Dendritic cell treated with granulocyte-macrophage colony-stimulating factor and Interleukin-4, amounts not matched to agents 40 ng/mL and 50 ng/mL, for 4 days (primary cell): ENCODE measurements around the gene ERVK3-1.
"Not testable (repeated sequence)": the region's sequence is repeated elsewhere in the genome, so short reads cannot be mapped to it uniquely, and the experiment has no call there.

Experiments
- H3K27ac Mint-ChIP-seq: one replicate; pipeline ENCODE4 v1.8.0; 2022; ENCODE audit warnings: mild to moderate bottlenecking, mixed read lengths
- H3K27me3 Mint-ChIP-seq: one replicate; pipeline ENCODE4 v1.8.0; 2022; ENCODE audit warnings: mild to moderate bottlenecking, mixed read lengths
- H3K36me3 Mint-ChIP-seq: one replicate; pipeline ENCODE4 v1.8.0; 2022; ENCODE audit warnings: low read depth, mixed read lengths
- H3K4me1 Mint-ChIP-seq: one replicate; pipeline ENCODE4 v1.8.0; 2022; ENCODE audit warnings: low read depth, mixed read lengths
- H3K4me3 Mint-ChIP-seq: one replicate; pipeline ENCODE4 v1.8.0; 2022; ENCODE audit warnings: mild to moderate bottlenecking, moderate library complexity, mixed read lengths
- H3K9me3 Mint-ChIP-seq: one replicate; pipeline ENCODE4 v1.8.0; 2022; ENCODE audit warnings: mixed read lengths
- intact Hi-C: fragments of 100-400 bp; cut with micrococcal nuclease; formaldehyde crosslinking; loops from one replicate; pipeline ENCODE4 v1.15.0; 2022

ERVK3-1 gene

DNA sequence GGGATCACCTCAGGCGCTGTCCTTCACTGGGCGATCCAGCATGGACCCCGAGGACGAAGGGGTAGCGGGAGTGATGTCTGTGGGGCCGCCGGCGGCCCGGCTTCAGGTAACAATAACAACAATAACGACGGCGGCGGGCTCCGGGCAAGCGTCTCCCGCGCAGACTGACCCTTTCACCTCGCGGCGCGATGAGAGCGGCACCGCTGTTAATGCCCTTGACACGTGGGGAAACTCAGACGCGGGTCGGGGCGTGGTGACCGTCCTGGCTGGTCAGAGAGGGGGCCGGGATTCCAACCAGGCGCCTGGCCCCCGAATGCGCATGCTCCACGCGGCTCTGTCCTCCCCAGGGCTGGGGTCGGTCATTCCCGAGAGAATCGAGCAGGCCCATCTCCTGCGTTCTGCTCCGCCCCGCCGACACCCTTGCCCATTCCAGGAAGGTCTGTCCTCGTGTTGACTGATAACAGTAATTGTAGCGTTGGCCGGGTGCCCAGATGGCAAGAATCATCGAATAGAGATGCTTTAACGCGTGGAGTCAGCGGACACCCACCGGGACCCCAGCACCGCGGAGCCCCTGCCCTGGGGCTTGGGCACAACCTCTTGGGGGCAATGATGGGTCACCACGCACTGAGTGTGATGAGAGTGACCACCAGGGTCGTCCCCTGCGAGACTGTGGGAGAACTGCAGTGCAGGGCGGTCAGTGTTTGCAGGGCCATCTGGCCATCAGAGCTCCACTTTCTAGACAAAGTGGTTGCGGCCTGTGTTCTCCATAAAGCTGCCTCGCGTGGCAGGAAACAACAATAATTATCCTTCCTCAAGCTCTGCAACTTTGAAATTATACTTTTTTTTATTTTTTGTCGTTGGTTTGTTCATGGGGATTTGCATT lies 25.9 kb upstream of the ERVK3-1 start:
- Mint-ChIP-seq H3K4me3 (peak overlapping the region; percentile 90), H3K27ac (peak overlapping the region; percentile 96), H3K9me3 (peaks cover 74% of the 10 kb centered on the region), H3K4me1 (peaks cover 22% of the 10 kb centered on the region), H3K36me3 (peaks cover 82% of the 10 kb centered on the region), H3K27me3 (no peaks in the 10 kb centered on the region)
- intact Hi-C loops, result loop anchor here (1.0 to 5.0 kb wide), 2 partner anchors 26 to 97 kb away; partner anchors contain the start of genes ERVK3-1 and ZNF274

DNA sequence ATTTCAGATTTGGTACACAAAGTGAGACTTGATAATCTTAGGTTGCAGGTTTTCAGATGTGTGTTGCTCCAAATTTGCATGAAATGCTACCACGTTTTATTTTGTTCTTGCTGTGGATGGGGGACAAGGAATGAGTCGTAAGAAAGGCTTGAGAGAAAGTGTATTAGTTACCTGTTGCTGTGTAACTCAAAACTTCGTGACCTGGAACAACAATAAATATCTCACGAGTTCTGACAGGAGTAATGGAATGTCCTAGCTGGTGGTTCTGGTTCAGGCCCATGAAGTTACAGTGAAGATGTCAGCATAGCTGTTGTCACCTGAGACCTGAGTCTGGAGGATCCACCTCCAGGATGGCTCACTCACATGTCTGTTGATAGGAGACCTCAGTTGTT lies 25.3 kb upstream of the ERVK3-1 start:
- intact Hi-C loops, result loop anchor here (1.0 to 5.0 kb wide), 2 partner anchors 25 to 98 kb away; partner anchors contain the start of genes ERVK3-1 and ZNF274

GRCh38 chr19:58284199-58284598 lies 21.0 kb upstream of the ERVK3-1 start:
- no peak overlapping the region for H3K27ac Mint-ChIP-seq
- intact Hi-C loops, result no loop called here
- H3K36me3 Mint-ChIP-seq, result peaks cover 100% of the 10 kb centered on the region
- H3K4me1 Mint-ChIP-seq, result peaks cover 21% of the 10 kb centered on the region
- H3K4me3 Mint-ChIP-seq, result no peak overlapping the region
- peaks cover 92% of the 10 kb centered on the region for H3K9me3 Mint-ChIP-seq
- H3K27me3 Mint-ChIP-seq, result no peaks in the 10 kb centered on the region

More for the DNA sequence above, 25.3 kb upstream of the ERVK3-1 start:
- Mint-ChIP-seq H3K4me1 (peaks cover 22% of the 10 kb centered on the region), H3K36me3 (peaks cover 82% of the 10 kb centered on the region), H3K9me3 (peaks cover 73% of the 10 kb centered on the region), H3K4me3 (peak overlapping the region; percentile 90), H3K27me3 (no peaks in the 10 kb centered on the region), H3K27ac (peak overlapping the region; percentile 96)

DNA sequence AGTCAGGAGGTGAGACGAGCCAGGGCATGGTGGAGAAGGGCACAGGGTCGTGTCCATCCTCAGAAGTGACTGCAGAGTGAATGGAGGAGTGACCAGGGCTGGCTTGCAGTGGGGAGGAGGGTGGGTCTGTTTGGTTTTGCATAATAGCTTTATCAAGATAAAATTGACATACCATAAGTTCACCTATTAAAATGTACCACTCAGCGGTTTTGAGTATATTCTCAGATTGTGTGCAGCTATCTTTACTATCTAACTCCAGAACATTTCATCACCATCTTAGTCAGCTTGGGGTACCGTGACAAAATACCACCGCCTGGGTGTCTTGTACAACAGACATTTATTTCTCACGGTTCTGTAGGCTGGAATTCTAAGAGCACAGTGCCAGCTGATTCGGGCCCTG lies 13.2 kb upstream of the ERVK3-1 start:
- Mint-ChIP-seq H3K36me3 (peaks cover 100% of the 10 kb centered on the region), H3K4me1 (peaks cover 5% of the 10 kb centered on the region), H3K27me3 (no peaks in the 10 kb centered on the region), H3K4me3 (no peak overlapping the region), H3K9me3 (peaks cover 96% of the 10 kb centered on the region), H3K27ac (no peak overlapping the region)
- intact Hi-C loops, result loop anchor here (5.0 kb wide), 1 partner anchor 65 kb away; the partner anchor contains the start of gene ZNF544

GRCh38 chr19:58294743-58295374 lies 10.3 kb upstream of the ERVK3-1 start:
- no peak overlapping the region for H3K4me3 Mint-ChIP-seq
- no peak overlapping the region for H3K27ac Mint-ChIP-seq
- peaks cover 5% of the 10 kb centered on the region for H3K4me1 Mint-ChIP-seq
- intact Hi-C loops, result loop anchor here (5.0 kb wide), 1 partner anchor 68 kb away; the partner anchor contains the start of gene ZNF544
- H3K9me3 Mint-ChIP-seq, result peaks cover 85% of the 10 kb centered on the region
- peaks cover 100% of the 10 kb centered on the region for H3K36me3 Mint-ChIP-seq
- no peaks in the 10 kb centered on the region for H3K27me3 Mint-ChIP-seq

DNA sequence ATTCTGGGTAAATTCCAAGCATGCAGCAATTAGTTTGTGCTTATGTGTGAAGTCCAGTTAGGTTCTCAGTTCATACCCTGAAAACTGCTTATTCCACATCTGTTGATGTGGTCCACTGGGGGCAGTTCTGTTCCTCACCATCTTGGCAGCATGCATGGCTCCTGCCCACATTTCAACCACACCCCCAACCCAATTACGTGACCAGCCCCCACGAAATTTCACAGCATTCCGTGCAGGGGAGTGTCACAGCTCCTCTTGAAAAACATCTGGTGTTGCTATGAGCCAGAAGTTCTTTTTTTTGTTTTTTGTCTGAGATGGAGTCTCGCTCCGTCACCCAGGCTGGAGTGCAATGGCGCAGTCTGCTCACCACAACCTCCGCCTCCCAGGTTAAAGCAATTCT lies 9.1 kb upstream of the ERVK3-1 start:
- no peak overlapping the region for H3K4me3 Mint-ChIP-seq
- peaks cover 100% of the 10 kb centered on the region for H3K36me3 Mint-ChIP-seq
- H3K27ac Mint-ChIP-seq, result no peak overlapping the region
- no peaks in the 10 kb centered on the region for H3K27me3 Mint-ChIP-seq
- intact Hi-C loops, result no loop called here
- H3K9me3 Mint-ChIP-seq, result peaks cover 86% of the 10 kb centered on the region
- H3K4me1 Mint-ChIP-seq, result peaks cover 5% of the 10 kb centered on the region

DNA sequence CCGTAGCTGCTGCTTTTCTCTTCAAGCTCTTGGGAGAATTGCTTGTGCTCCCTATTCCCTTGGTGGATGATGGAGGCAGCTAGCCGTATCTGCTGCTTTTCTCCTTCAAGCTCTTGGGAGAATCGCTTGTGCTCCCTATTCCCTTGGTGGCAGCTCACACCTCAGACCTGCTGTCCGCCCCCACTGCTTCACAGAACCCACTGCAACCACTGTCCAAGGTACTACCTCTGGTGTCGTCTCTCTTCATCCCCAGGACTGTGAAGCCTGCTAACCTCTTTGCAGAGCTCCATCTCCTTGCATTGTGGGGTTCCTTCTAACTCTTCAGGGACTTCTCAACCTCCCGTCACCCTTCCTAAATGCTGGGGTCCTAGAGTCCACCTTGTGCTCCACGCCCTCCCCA lies 4.6 kb upstream of the ERVK3-1 start:
- Mint-ChIP-seq H3K36me3 (peaks cover 95% of the 10 kb centered on the region), H3K4me3 (no peak overlapping the region)

GRCh38 chr19:58304255-58304654 lies 922 bp upstream of the ERVK3-1 start:
- H3K4me1 Mint-ChIP-seq, result peaks cover 14% of the 10 kb centered on the region
- H3K9me3 Mint-ChIP-seq, result peaks cover 42% of the 10 kb centered on the region
- intact Hi-C loops, result loop anchor here (2.0 kb wide), 1 partner anchor 59 kb away; the partner anchor contains the start of gene ZNF497
- peaks cover 95% of the 10 kb centered on the region for H3K36me3 Mint-ChIP-seq
- peak overlapping the region; percentile 97 for H3K27ac Mint-ChIP-seq
- no peak overlapping the region for H3K4me3 Mint-ChIP-seq
- H3K27me3 Mint-ChIP-seq, result no peaks in the 10 kb centered on the region

More for the DNA sequence above, 4.6 kb upstream of the ERVK3-1 start:
- intact Hi-C loops, result no loop called here
- Mint-ChIP-seq H3K9me3 (peaks cover 56% of the 10 kb centered on the region), H3K27ac (no peak overlapping the region), H3K4me1 (peaks cover 7% of the 10 kb centered on the region), H3K27me3 (no peaks in the 10 kb centered on the region)

- Mint-ChIP-seq H3K27me3 (no peaks in the 10 kb centered on the region), H3K9me3 (peaks cover 44% of the 10 kb centered on the region), H3K36me3 (peaks cover 95% of the 10 kb centered on the region), H3K27ac (peak overlapping the region; percentile 97), H3K4me1 (peaks cover 14% of the 10 kb centered on the region), H3K4me3 (peak overlapping the region; percentile 95)
- intact Hi-C loops, result loop anchor here (1.0 to 2.0 kb wide), 5 partner anchors 23 to 121 kb away; partner anchors contain the start of genes RPS5, ZNF274 and ZNF497
Measured at GRCh38 chr19:58304748-58305064, 471 bp upstream of the ERVK3-1 start.

GRCh38 chr19:58305932-58306323 lies 751 bp downstream of the ERVK3-1 start:
- H3K36me3 Mint-ChIP-seq, result peaks cover 95% of the 10 kb centered on the region
- peak overlapping the region; percentile 97 for H3K27ac Mint-ChIP-seq
- peaks cover 44% of the 10 kb centered on the region for H3K9me3 Mint-ChIP-seq

GRCh38 chr19:58307736-58308135 lies 2.6 kb downstream of the ERVK3-1 start:
- intact Hi-C loops, result no loop called here
- Mint-ChIP-seq H3K9me3 (peaks cover 53% of the 10 kb centered on the region), H3K4me1 (peaks cover 14% of the 10 kb centered on the region), H3K4me3 (no peak overlapping the region), H3K27me3 (no peaks in the 10 kb centered on the region), H3K36me3 (peaks cover 95% of the 10 kb centered on the region), H3K27ac (no peak overlapping the region)

More at GRCh38 chr19:58305932-58306323, 751 bp downstream of the ERVK3-1 start:
- Mint-ChIP-seq H3K4me1 (peaks cover 14% of the 10 kb centered on the region), H3K27me3 (no peaks in the 10 kb centered on the region), H3K4me3 (peak overlapping the region; percentile 95)
- intact Hi-C loops, result loop anchor here (1.0 to 2.0 kb wide), 5 partner anchors 21 to 123 kb away; partner anchors contain the start of genes RPS5, ZNF274 and ZNF497

DNA sequence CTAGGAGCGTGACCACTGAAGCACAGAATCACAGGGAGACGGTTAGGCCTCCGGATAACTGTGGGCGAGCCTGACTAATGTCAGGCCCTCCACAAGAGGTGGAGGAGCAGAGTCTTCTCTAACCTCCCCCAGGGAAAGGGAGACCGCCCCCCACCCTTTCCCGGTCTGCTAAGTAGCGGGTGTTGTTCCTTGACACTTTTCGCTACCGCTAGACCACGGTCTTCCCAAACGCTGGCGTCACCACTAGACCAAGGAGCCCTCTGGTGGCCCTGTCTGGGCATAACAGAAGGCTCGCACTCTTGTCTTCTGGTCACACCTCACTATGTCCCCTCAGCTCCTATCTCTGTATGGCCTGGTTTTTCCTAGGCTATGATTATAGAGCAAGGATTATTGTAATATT lies 5.5 kb downstream of the ERVK3-1 start:
- H3K27me3 Mint-ChIP-seq, intact Hi-C loops, H3K27ac Mint-ChIP-seq, H3K4me1 Mint-ChIP-seq, H3K4me3 Mint-ChIP-seq: not testable (repeated sequence)
- Mint-ChIP-seq H3K36me3 (peaks cover 100% of the 10 kb centered on the region), H3K9me3 (peaks cover 56% of the 10 kb centered on the region)

- intact Hi-C loops, result no loop called here
- Mint-ChIP-seq H3K27ac (no peak overlapping the region), H3K4me3 (no peak overlapping the region), H3K36me3 (peaks cover 100% of the 10 kb centered on the region), H3K4me1 (peaks cover under 1% of the 10 kb centered on the region), H3K27me3 (no peaks in the 10 kb centered on the region), H3K9me3 (peaks cover 56% of the 10 kb centered on the region)
Measured at GRCh38 chr19:58311345-58311865, 6.2 kb downstream of the ERVK3-1 start.

- H3K4me1 Mint-ChIP-seq, result no peaks in the 10 kb centered on the region
- peaks cover 33% of the 10 kb centered on the region for H3K9me3 Mint-ChIP-seq
- intact Hi-C loops, result no loop called here
- no peak overlapping the region for H3K27ac Mint-ChIP-seq
- peaks cover 71% of the 10 kb centered on the region for H3K36me3 Mint-ChIP-seq
- H3K4me3 Mint-ChIP-seq, result no peak overlapping the region
- no peaks in the 10 kb centered on the region for H3K27me3 Mint-ChIP-seq
Measured at GRCh38 chr19:58315580-58315979, 10.4 kb downstream of the ERVK3-1 start.
